Measurements from ENCODE around the gene SERPINF2.
"Not testable (repeated sequence)": the region's sequence is repeated elsewhere in the genome, so short reads cannot be mapped to it uniquely, and the experiment has no call there.

Gene SERPINF2

DNA sequence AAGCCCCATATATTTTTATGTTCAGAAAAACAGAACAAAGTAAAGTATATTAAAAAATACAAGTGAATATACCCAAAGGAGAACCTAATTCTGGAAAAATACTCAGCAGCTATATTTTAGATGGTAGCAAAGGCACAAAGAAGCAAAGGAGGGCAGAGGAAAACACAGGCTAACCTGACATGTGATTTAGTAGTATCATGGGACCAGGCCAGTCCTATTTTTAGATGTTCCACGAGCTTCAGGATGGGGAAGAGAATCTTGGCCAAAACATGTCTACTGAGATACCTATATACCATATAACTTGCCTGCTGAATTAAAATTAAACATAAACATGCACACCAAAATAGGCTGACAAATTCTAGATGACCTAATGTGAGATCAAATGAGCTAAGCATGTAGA is 54.1 kb downstream of the SERPINF2 start:
- no peak for DNase-seq

DNA sequence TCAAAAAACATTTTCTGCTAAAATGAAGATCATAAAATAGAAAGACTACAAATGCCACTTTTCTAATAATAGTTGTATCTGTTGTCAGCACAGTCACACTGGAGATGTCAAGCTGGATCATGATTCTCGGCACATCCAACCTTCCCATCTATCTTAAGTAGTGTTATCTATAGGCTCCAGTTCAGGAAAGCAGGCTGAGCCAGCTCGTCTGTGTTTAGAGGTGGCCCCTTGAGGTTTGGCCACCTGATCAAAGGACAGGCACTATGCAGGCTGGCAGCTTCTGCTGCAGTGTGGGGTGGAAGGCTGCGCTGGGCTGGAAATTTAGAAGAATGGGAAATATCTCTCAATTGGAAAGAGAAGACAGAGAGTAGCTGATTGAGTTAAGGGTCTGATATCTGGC is 54.7 kb downstream of the SERPINF2 start:
- no peak for DNase-seq

DNA sequence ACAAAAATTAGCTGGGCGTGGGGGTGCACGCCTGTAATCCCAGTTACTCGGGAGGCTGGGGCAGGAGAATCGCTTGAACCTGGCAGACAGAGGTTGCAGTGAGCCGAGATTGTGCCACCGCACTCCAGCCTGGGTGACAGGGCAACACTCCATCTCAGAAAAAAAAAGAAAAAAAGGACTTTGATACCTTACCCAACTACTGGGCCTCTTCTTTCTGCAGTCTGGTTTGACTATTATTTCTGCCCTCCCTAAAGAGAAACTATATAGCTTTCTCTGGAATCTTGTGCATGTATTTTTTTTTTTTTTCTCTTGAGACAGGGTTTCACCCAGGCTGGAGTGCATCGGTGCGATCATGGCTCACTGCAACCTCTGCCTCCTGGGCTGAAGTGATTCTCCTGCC is 55.2 kb downstream of the SERPINF2 start:
- DNase-seq = not testable (repeated sequence)

DNA sequence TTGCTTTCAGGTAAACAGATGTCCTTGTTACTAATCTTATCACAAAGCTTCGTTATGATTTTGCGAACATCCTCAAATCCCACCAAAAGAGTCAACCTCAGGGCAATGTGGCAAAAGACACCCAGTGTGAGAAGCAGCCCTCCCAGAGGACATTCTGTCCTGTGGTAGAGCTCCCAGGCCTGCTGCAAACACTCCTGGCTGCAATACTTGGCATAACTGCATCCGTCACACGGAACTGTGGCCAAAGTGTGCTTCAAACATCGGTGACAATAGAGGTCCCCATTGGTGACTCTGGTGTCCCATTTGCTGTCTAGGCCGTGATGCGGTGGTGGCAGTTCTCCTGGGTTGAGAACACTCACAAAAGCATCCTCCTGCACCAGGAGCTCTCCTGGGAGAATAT is 57.6 kb downstream of the SERPINF2 start:
- DNase-seq = no peak

DNA sequence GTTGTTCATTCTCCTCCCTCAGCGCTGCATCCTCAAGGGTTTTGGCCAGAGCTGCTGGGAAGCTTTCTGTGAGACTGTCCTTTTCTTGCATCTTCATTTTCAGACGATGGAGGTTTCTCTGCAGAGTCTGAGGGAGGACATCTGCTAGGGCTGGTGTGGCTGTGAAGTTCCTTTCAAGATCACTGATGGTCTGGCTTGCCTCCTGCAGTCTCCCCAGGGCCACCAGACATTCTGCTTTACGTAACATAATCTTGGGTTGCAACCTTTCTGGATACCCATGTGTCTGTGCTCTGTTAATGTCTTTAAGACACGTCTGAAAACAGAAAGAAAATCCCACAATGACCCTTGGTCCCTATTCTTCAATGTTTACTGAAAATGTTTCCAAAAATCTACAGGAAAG is 58.0 kb downstream of the SERPINF2 start:
- no peak for DNase-seq

DNA sequence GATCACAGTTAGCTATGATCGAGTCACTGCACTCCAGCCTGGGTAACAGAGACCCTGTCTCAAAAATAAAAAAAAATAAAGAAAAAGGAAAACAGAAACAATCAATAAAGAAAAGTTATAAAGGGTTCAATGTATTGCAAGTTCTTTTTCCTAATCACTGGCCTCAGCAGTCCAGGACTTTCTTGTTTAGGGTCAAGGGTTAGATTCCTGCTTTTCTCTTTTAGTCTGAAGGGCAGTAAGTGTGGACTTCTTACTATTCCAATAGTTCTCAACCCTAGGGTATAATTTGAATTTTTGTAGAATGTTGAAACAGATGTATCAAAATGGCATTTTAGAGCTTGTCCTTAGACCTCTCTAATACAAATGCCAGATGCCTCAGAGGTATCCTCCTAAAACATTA is 59.8 kb downstream of the SERPINF2 start:
- no peak for DNase-seq

DNA sequence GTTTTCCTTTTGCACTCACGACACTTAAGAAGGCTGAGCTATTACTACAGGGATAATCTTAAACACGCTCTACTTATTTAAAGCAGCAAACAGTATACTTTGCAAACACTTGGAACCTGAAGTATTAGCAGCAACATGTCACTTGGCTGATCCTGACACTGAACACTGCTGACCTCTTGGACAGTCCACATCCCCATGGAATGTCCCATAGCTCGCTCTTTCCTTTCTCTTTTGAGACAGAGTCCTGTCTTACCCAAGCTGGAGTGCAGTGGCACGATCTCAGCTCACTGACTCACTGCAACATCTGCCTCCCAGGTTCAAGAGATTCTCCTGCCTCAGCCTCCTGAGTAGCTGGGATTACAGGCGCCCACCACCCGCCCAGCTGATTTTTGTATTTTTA is 60.6 kb downstream of the SERPINF2 start:
- no peak for DNase-seq
